ENCODE results near the gene PEX19.

The PEX19 gene

DNA sequence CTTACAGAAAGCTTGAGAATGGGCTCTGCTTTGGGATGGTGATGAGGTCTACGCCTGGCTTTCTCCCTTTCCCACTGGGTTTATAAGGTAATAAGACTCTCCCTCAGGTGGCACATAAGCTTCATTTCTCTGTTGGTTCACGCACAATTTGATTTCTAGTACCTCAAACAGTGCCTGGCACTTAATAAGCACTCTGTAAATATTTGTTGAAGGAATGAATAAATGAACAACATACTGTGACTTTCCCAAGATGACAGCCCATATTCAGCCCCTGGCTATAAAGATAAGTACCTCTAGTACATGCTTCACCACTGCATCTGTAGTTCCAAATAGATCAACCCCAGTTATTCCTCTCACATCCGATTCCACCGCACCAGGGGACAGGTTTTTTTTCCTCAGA, 40.3 kb upstream of the PEX19 start:
- POLR2A ChIA-PET = no interaction called here
- Histone ChIP-seq H3K4me1 (ENCODE audit: control insufficient read depth, insufficient read depth, low read length) (no peaks in the 10 kb centered on the region), H3K27ac (ENCODE audit: extremely low read depth, low read depth, low read length) (no peak overlapping the region), H3K36me3 (ENCODE audit: control insufficient read depth in 2 of 2, insufficient read depth in 1 of 2, low read length in 2 of 2) (peaks cover 79 to 94% of the 10 kb centered on the region in 2 experiments), H3K9me3 (ENCODE audit: control insufficient read depth, insufficient read depth, low read depth, low read length) (no peaks in the 10 kb centered on the region), H3K4me3 (ENCODE audit: low read depth, low read length) (no peak overlapping the region)
- CTCF ChIA-PET = interaction anchor here (0.6 to 1.3 kb wide), 3 partner anchors 8 to 68 kb away, joined by 3 read pairs; no protein-coding TSS in a partner anchor
- TF ChIP-seq ZNF24 (tag by site-specific recombination; IDR thresholded peaks at IDR 0.05) = 0 out of 2 replicates have a peak, but pooled peaks have one; percentile 33
- no peak for TF ChIP-seq ZBTB1 (tag by site-specific recombination; IDR thresholded peaks at IDR 0.05)
- TF ChIP-seq ZNF670 (tag by site-specific recombination; IDR thresholded peaks at IDR 0.05; ENCODE audit: low read depth) = no peak
- TF ChIP-seq ZXDB (tag by site-specific recombination; IDR thresholded peaks at IDR 0.05) = no peak
- TF ChIP-seq, protein P1, sequence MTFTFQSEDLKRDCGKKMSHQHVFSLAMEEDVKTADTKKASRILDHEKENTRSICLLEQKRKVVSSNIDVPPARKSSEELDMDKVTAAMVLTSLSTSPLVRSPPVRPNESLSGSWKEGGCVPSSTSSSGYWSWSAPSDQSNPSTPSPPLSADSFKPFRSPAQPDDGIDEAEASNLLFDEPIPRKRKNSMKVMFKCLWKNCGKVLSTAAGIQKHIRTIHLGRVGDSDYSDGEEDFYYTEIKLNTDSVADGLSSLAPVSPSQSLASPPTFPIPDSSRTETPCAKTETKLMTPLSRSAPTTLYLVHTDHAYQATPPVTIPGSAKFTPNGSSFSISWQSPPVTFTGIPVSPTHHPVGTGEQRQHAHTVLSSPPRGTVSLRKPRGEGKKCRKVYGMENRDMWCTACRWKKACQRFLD (tag by site-specific recombination; IDR thresholded peaks at IDR 0.05) = no peak
- peak; percentile 42; the same call in 1 of the 2 replicates for TF ChIP-seq OSR2 (tag by site-specific recombination; IDR thresholded peaks at IDR 0.05)
- no peak for TF ChIP-seq GLI2 (tag by site-specific recombination; IDR thresholded peaks at IDR 0.05; ENCODE audit: borderline replicate concordance, low read depth)
- no peak for TF ChIP-seq ZNF184 (tag by site-specific recombination; IDR thresholded peaks at IDR 0.05)
- no peak for TF ChIP-seq ZNF140 (tag by site-specific recombination; IDR thresholded peaks at IDR 0.05)
- TF ChIP-seq YY1 (tag by site-specific recombination; IDR thresholded peaks at IDR 0.05) = no peak
- no peak for TF ChIP-seq ZNF416 (tag by site-specific recombination; IDR thresholded peaks at IDR 0.05)
- TF ChIP-seq ZNF10 (tag by site-specific recombination; IDR thresholded peaks at IDR 0.05) = no peak
- TF ChIP-seq ZBTB17 (tag by site-specific recombination; IDR thresholded peaks at IDR 0.05) = no peak
- peak; percentile 29; the same call in 1 of the 2 replicates for TF ChIP-seq ZIC2 (tag by site-specific recombination; IDR thresholded peaks at IDR 0.05)
- no peak for TF ChIP-seq SALL2 (tag by site-specific recombination; IDR thresholded peaks at IDR 0.05; ENCODE audit: borderline replicate concordance)
- peak; percentile 76 for TF ChIP-seq FEZF1 (tag by site-specific recombination; IDR thresholded peaks at IDR 0.05)
- peak; percentile 20; the same call in 1 of the 2 replicates for TF ChIP-seq PRDM6 (tag by site-specific recombination; IDR thresholded peaks at IDR 0.05)
- TF ChIP-seq ZBTB7A (tag by site-specific recombination; IDR thresholded peaks at IDR 0.05; ENCODE audit: low read depth) = no peak
- TF ChIP-seq ZNF132 (tag by site-specific recombination; IDR thresholded peaks at IDR 0.05; ENCODE audit: borderline replicate concordance) = no peak
- no peak for TF ChIP-seq ZFHX2 (tag by site-specific recombination; conservative IDR thresholded peaks at IDR 0.05)
- no peak for TF ChIP-seq ZNF580 (tag by site-specific recombination; IDR thresholded peaks at IDR 0.05)
- TF ChIP-seq PATZ1 (tag by site-specific recombination; IDR thresholded peaks at IDR 0.05) = no peak
- TF ChIP-seq ZNF549 (tag by site-specific recombination; IDR thresholded peaks at IDR 0.05) = no peak
- no peak for TF ChIP-seq ZNF837 (tag by site-specific recombination; IDR thresholded peaks at IDR 0.05)
- no peak for TF ChIP-seq OVOL3 (tag by site-specific recombination; IDR thresholded peaks at IDR 0.05)
- peak; percentile 77 for TF ChIP-seq ZNF423 (tag by site-specific recombination; IDR thresholded peaks at IDR 0.05)
- TF ChIP-seq ZNF585B (tag by site-specific recombination; IDR thresholded peaks at IDR 0.05) = no peak
- no peak for TF ChIP-seq TRIM28 (IDR thresholded peaks at IDR 0.05; ENCODE audit: borderline replicate concordance, low read length)
- TF ChIP-seq, protein P2, sequence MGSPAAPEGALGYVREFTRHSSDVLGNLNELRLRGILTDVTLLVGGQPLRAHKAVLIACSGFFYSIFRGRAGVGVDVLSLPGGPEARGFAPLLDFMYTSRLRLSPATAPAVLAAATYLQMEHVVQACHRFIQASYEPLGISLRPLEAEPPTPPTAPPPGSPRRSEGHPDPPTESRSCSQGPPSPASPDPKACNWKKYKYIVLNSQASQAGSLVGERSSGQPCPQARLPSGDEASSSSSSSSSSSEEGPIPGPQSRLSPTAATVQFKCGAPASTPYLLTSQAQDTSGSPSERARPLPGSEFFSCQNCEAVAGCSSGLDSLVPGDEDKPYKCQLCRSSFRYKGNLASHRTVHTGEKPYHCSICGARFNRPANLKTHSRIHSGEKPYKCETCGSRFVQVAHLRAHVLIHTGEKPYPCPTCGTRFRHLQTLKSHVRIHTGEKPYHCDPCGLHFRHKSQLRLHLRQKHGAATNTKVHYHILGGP (tag by site-specific recombination; IDR thresholded peaks at IDR 0.05) = no peak
- no peak for TF ChIP-seq KLF8 (tag by site-specific recombination; IDR thresholded peaks at IDR 0.05)
- no peak for TF ChIP-seq ZNF660 (tag by site-specific recombination; IDR thresholded peaks at IDR 0.05)
